DOHH2 (cell line): Measurements from ENCODE around the gene FREM2.

ENCODE experiments used
- H3F3A ChIP-seq: fragments of 200-600 bp; sonication (generic), shearing (Covaris generic); 2 replicates; pipeline ENCODE4 v1.6.0; 2016; ENCODE audit warnings: antibody characterized with exemption, mild to moderate bottlenecking; ENCODE audit not compliant: control insufficient read depth, insufficient read depth
- H3K27ac ChIP-seq: fragments of 200-600 bp; sonication (generic); 2 replicates; pipeline ENCODE4 v1.5.1; 2014; ENCODE audit warnings: low read depth, mild to moderate bottlenecking, low read length, moderate library complexity
- H3K27me3 ChIP-seq: fragments of 200-600 bp; sonication (generic); 2 replicates; pipeline ENCODE4 v1.6.1; 2014; ENCODE audit warnings: mild to moderate bottlenecking, low read length, mixed read lengths; ENCODE audit not compliant: control insufficient read depth
- H3K36me3 ChIP-seq: fragments of 200-600 bp; sonication (generic); 2 replicates; pipeline ENCODE4 v1.6.1; 2014; ENCODE audit warnings: mild to moderate bottlenecking, low read length, moderate library complexity, mixed read lengths; ENCODE audit not compliant: control insufficient read depth
- H3K4me1 ChIP-seq: fragments of 200-600 bp; sonication (generic); 2 replicates; pipeline ENCODE4 v1.6.1; 2014; ENCODE audit warnings: mild to moderate bottlenecking, low read length, mixed read lengths; ENCODE audit not compliant: control insufficient read depth
- H3K4me2 ChIP-seq: fragments of 200-600 bp; sonication (generic); 2 replicates; pipeline ENCODE4 v1.6.0; 2014; ENCODE audit warnings: mild to moderate bottlenecking, low read length, moderate library complexity
- H3K4me3 ChIP-seq: fragments of 200-600 bp; sonication (generic); 2 replicates; pipeline ENCODE4 v1.5.1; 2014; ENCODE audit warnings: mild to moderate bottlenecking, low read length, mixed read lengths
- H3K79me2 ChIP-seq: fragments of 200-600 bp; sonication (generic); 2 replicates; pipeline ENCODE4 v1.6.1; 2014; ENCODE audit warnings: mild to moderate bottlenecking, low read length, mixed read lengths; ENCODE audit not compliant: control insufficient read depth
- H3K9me2 ChIP-seq: fragments of 200-600 bp; sonication (generic); replicated peaks from 2 replicates; pipeline ENCODE4 v1.6.1; 2014; ENCODE audit warnings: mild to moderate bottlenecking, low read length, mixed read lengths; ENCODE audit not compliant: control insufficient read depth
- H3K9me3 ChIP-seq: fragments of 200-600 bp; sonication (generic); 2 replicates; pipeline ENCODE4 v1.6.1; 2014; ENCODE audit warnings: antibody characterized with exemption, low read length, mixed read lengths; ENCODE audit not compliant: control insufficient read depth, insufficient read depth
- H4K20me1 ChIP-seq: fragments of 200-600 bp; sonication (generic); 2 replicates; pipeline ENCODE4 v1.6.0; 2014; ENCODE audit warnings: low read depth, mild to moderate bottlenecking, antibody characterized with exemption, low read length, moderate library complexity; ENCODE audit not compliant: control insufficient read depth, insufficient read depth
- EZH2phosphoT487 ChIP-seq: fragments of 200-600 bp; sonication (generic); IDR thresholded peaks from 2 replicates; pipeline ENCODE4 v1.6.1; 2017; ENCODE audit warnings: borderline replicate concordance, mild to moderate bottlenecking, antibody characterized with exemption, low read length, moderate library complexity, mixed read lengths
- TF ChIP-seq, protein P1 (sequence below): fragments of 200-600 bp; sonication (generic); IDR thresholded peaks from one replicate; pipeline ENCODE4 v1.5.1; 2014; ENCODE audit warnings: antibody characterized with exemption, mild to moderate bottlenecking, low read depth, low read length; ENCODE audit not compliant: poor library complexity, severe bottlenecking

FREM2 gene

GRCh38 chr13:38647312-38647711 is 39.6 kb upstream of the FREM2 start:
- Histone ChIP-seq H3K4me1 (no peaks in the 10 kb centered on the region), H3K27ac (no peak overlapping the region), H3K4me2 (no peak overlapping the region), H3K79me2 (no peaks in the 10 kb centered on the region), H4K20me1 (no peaks in the 10 kb centered on the region), H3K36me3 (no peaks in the 10 kb centered on the region), H3K4me3 (no peak overlapping the region), H3F3A (no peaks in the 10 kb centered on the region), H3K9me3 (no peaks in the 10 kb centered on the region), H3K9me2 (no peaks in the 10 kb centered on the region), H3K27me3 (no peaks in the 10 kb centered on the region)
- TF ChIP-seq, protein P1, sequence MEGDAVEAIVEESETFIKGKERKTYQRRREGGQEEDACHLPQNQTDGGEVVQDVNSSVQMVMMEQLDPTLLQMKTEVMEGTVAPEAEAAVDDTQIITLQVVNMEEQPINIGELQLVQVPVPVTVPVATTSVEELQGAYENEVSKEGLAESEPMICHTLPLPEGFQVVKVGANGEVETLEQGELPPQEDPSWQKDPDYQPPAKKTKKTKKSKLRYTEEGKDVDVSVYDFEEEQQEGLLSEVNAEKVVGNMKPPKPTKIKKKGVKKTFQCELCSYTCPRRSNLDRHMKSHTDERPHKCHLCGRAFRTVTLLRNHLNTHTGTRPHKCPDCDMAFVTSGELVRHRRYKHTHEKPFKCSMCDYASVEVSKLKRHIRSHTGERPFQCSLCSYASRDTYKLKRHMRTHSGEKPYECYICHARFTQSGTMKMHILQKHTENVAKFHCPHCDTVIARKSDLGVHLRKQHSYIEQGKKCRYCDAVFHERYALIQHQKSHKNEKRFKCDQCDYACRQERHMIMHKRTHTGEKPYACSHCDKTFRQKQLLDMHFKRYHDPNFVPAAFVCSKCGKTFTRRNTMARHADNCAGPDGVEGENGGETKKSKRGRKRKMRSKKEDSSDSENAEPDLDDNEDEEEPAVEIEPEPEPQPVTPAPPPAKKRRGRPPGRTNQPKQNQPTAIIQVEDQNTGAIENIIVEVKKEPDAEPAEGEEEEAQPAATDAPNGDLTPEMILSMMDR = no peak
- TF ChIP-seq EZH2phosphoT487 = no peak

DNA sequence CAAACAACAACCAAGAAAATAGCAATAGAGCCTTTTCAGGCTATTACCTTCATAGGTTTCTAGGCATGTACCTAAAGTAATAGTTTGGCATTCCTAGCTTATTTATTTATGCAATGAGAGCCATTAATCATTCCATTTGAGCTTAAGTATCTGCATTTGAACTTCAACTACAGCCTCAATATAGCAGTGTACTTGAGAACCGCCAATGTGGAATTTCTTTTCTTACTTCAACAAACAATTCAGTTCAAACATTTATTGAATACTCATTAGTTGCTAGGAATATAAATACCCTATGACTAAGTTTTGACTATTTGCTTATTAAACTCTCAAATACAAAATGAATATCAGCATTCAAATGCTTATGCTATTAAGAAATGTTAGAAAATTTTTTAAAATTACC is 38.0 kb upstream of the FREM2 start:
- TF ChIP-seq, protein P1 = no peak
- TF ChIP-seq EZH2phosphoT487 = no peak
- no peak overlapping the region for H3K4me2 ChIP-seq
- no peaks in the 10 kb centered on the region for H3K9me3 ChIP-seq
- no peaks in the 10 kb centered on the region for H3K79me2 ChIP-seq
- H3K9me2 ChIP-seq = no peaks in the 10 kb centered on the region
- no peaks in the 10 kb centered on the region for H3K36me3 ChIP-seq
- H4K20me1 ChIP-seq = no peaks in the 10 kb centered on the region
- H3K4me1 ChIP-seq = no peaks in the 10 kb centered on the region
- H3K4me3 ChIP-seq = no peak overlapping the region
- no peak overlapping the region for H3K27ac ChIP-seq
- no peaks in the 10 kb centered on the region for H3F3A ChIP-seq
- no peaks in the 10 kb centered on the region for H3K27me3 ChIP-seq

- Histone ChIP-seq H3F3A (no peaks in the 10 kb centered on the region), H3K4me3 (no peak overlapping the region), H3K27ac (no peak overlapping the region), H3K4me2 (no peak overlapping the region), H3K9me2 (no peaks in the 10 kb centered on the region), H3K27me3 (peaks cover 3% of the 10 kb centered on the region; the same call in 1 of the 2 replicates), H3K9me3 (no peaks in the 10 kb centered on the region), H3K4me1 (no peaks in the 10 kb centered on the region), H4K20me1 (no peaks in the 10 kb centered on the region), H3K36me3 (no peaks in the 10 kb centered on the region), H3K79me2 (no peaks in the 10 kb centered on the region)
- TF ChIP-seq, protein P1 = no peak
- no peak for TF ChIP-seq EZH2phosphoT487
Observed at GRCh38 chr13:38656699-38657098, 30.2 kb upstream of the FREM2 start.

DNA sequence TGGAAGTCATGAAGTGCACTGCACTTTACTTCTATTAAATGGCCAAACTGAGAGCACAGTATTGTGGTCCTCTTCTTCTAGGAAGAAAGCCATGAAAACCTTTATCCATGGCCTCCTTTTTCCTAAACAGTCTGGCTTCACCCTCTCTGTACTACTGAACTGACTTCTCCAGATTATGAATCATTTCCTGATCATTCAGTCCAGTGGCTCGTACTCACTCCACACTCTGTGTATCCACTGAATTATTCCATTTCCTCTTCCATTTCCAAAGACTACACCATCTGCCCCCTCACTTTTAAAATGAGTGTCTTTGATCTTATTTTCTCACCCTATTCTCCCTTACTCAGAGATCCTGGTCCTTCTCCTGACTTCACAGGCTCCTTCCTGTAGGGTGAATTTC is 29.7 kb upstream of the FREM2 start:
- H3K4me1 ChIP-seq = no peaks in the 10 kb centered on the region
- H3K4me3 ChIP-seq = no peak overlapping the region
- H3K9me3 ChIP-seq = no peaks in the 10 kb centered on the region
- H3K79me2 ChIP-seq = no peaks in the 10 kb centered on the region
- no peaks in the 10 kb centered on the region for H4K20me1 ChIP-seq
- no peaks in the 10 kb centered on the region for H3F3A ChIP-seq
- no peaks in the 10 kb centered on the region for H3K9me2 ChIP-seq
- TF ChIP-seq, protein P1 = no peak
- no peak for TF ChIP-seq EZH2phosphoT487
- no peak overlapping the region for H3K27ac ChIP-seq
- peaks cover 3% of the 10 kb centered on the region; the same call in 1 of the 2 replicates for H3K27me3 ChIP-seq
- H3K36me3 ChIP-seq = no peaks in the 10 kb centered on the region
- H3K4me2 ChIP-seq = no peak overlapping the region
